Naive thymus-derived CD4-positive, alpha-beta T cell (primary cell): ENCODE data around the gene HES7. TPM values are rescaled to one million over a fixed set of nuclear protein-coding genes. Genes with fewer than 3 reads are reported as not detected.

Source experiments
- ATAC-seq: fragments of 150-1000 bp; cut with Tn5 transposase; 2 replicates; pipeline ENCODE4 v1.10.0; 2021; ENCODE audit warnings: mild to moderate bottlenecking, moderate library complexity
- CTCF ChIA-PET: fragments of 350-600 bp; sonication (Branson Sonifier 250); formaldehyde crosslinking; loops from one replicate; lab custom pipeline; 2021; ENCODE audit warnings: antibody characterized with exemption; lab: Charles Lee
- POLR2A ChIA-PET: fragments of 350-600 bp; sonication (Branson Sonifier 250); formaldehyde crosslinking; loops from one replicate; lab custom pipeline; 2021; ENCODE audit warnings: antibody characterized with exemption, inconsistent platforms; lab: Charles Lee
- DNase-seq, 9 donors: peaks; one replicate each; pipeline versions ENCODE4 v3.0.0 to v3.0.0-alpha.2; 2020 to 2022; ENCODE audit warnings: mixed read lengths in 1 of 9
- H3K27ac ChIP-seq: one replicate; pipeline ENCODE4 v1.7.0; 2013; ENCODE audit warnings: mild to moderate bottlenecking, low read depth, low read length, moderate library complexity
- H3K27me3 ChIP-seq, 2 donors: one replicate each; pipeline ENCODE4 v1.7.0; 2013; ENCODE audit warnings: low read length in 2 of 2, mild to moderate bottlenecking in 2 of 2, moderate library complexity in 2 of 2; ENCODE audit not compliant: control insufficient read depth in 2 of 2, insufficient read depth in 2 of 2
- H3K36me3 ChIP-seq, 3 experiments: 1 replicate in 2 of 3; 2 replicates in 1 of 3; pipeline ENCODE4 v1.7.0; 2013; ENCODE audit warnings: low read length in 3 of 3, mild to moderate bottlenecking in 3 of 3, moderate library complexity in 1 of 3; ENCODE audit not compliant: insufficient read depth in 3 of 3, control insufficient read depth in 2 of 3
- H3K4me1 ChIP-seq, 2 donors: one replicate each; pipeline ENCODE4 v1.7.0; 2013; ENCODE audit warnings: low read length in 2 of 2, mild to moderate bottlenecking in 2 of 2, moderate library complexity in 1 of 2; ENCODE audit not compliant: control insufficient read depth in 2 of 2, insufficient read depth in 2 of 2
- H3K4me3 ChIP-seq: 2 replicates; pipeline ENCODE4 v1.7.0; 2013; ENCODE audit warnings: mild to moderate bottlenecking, low read length
- H3K9me3 ChIP-seq, 3 experiments: 1 replicate in 2 of 3; 2 replicates in 1 of 3; pipeline ENCODE4 v1.7.0; 2013; ENCODE audit warnings: low read length in 3 of 3; ENCODE audit not compliant: control insufficient read depth in 2 of 3
- H3K27ac Mint-ChIP-seq, 9 donors: one replicate each; pipeline ENCODE4 v1.8.0; 2020 to 2022; ENCODE audit warnings: mixed read lengths in 9 of 9, mild to moderate bottlenecking in 8 of 9, moderate library complexity in 5 of 9, inconsistent platforms in 2 of 9
- H3K27me3 Mint-ChIP-seq, 5 donors: one replicate each; pipeline ENCODE4 v1.8.0; 2021 to 2022; ENCODE audit warnings: mixed read lengths in 5 of 5, mild to moderate bottlenecking in 1 of 5
- H3K36me3 Mint-ChIP-seq, 5 donors: one replicate each; pipeline ENCODE4 v1.8.0; 2020 to 2022; ENCODE audit warnings: mixed read lengths in 5 of 5, mild to moderate bottlenecking in 3 of 5, inconsistent platforms in 1 of 5
- H3K4me1 Mint-ChIP-seq, 7 donors: one replicate each; pipeline ENCODE4 v1.8.0; 2020 to 2022; ENCODE audit warnings: mixed read lengths in 7 of 7, mild to moderate bottlenecking in 3 of 7, inconsistent platforms in 1 of 7
- H3K4me3 Mint-ChIP-seq, 10 donors: one replicate each; pipeline ENCODE4 v1.8.0; 2020 to 2022; ENCODE audit warnings: mild to moderate bottlenecking in 10 of 10, mixed read lengths in 10 of 10, moderate library complexity in 6 of 10, inconsistent platforms in 2 of 10
- H3K9me3 Mint-ChIP-seq, 11 donors: one replicate each; pipeline ENCODE4 v1.8.0; 2020 to 2022; ENCODE audit warnings: mixed read lengths in 11 of 11, mild to moderate bottlenecking in 4 of 11, inconsistent platforms in 1 of 11, moderate library complexity in 1 of 11
- intact Hi-C, 2 donors: fragments of 100-400 bp; cut with micrococcal nuclease; formaldehyde crosslinking; loops; one replicate each; pipeline ENCODE4 v1.15.1; 2023
- polyA plus RNA-seq, 2 donors: library from polyadenylated mRNA; unstranded; fragments of 300-500 nt; fragmentation: Illumina TruSeq; gene quantifications; one replicate each; pipeline ENCODE4 v1.2.3, GENCODE V29; 2021
- total RNA-seq, 6 experiments: library from RNA in 5 of 6; stranded (reverse) in 5 of 6; gene quantifications; 1 replicate in 5 of 6; 2 replicates in 1 of 6; pipeline ENCODE4 v1.2.3 and lab custom pipeline; 2021 to 2026

Gene HES7
- total and polyA plus RNA-seq, 7 experiments from 2014 or later, result 0.22 to 0.98 (median 0.41) TPM; not detected in 2

GRCh38 chr17:8153957-8154607 is 30.2 kb upstream of the HES7 start:
- intact Hi-C loops, result loop anchor here (5.0 to 10.0 kb wide), 3 partner anchors 579 to 919 kb away; partner anchors contain the start of genes CD68 (in 1 of the 2), DVL2 (in 1 of the 2) and PHF23 (in 1 of the 2)
- peak overlapping the region in 1 of 10 donors; percentile 92 for H3K4me3 Mint-ChIP-seq
- peaks cover 0 to 12% (median 0%) of the 10 kb centered on the region in 11 donors for H3K9me3 Mint-ChIP-seq
- peak; percentile 89 to 96 (median 94) for DNase-seq
- Histone ChIP-seq H3K27me3 (no peaks in the 10 kb centered on the region), H3K9me3 (no peaks in the 10 kb centered on the region), H3K27ac (peak overlapping the region; percentile 95), H3K36me3 (peaks cover 10 to 20% (median 14%) of the 10 kb centered on the region in 3 experiments), H3K4me1 (peaks cover 62 to 68% of the 10 kb centered on the region in 2 donors), H3K4me3 (peak overlapping the region; percentile 93)
- H3K4me1 Mint-ChIP-seq, result peaks cover 9 to 68% (median 52%) of the 10 kb centered on the region in 7 donors
- H3K27ac Mint-ChIP-seq, result no peak overlapping the region
- ChIA-PET CTCF (interaction anchor here (1.0 kb wide), 1 partner anchor 16 kb away, joined by 4 read pairs; no protein-coding TSS in a partner anchor), POLR2A (interaction anchor here (0.6 to 14.5 kb wide), 13 partner anchors 8 to 135 kb away, joined by 3 to 820 read pairs (median 12); partner anchors contain the start of genes BORCS6, CTC1, PFAS and RANGRF)
- no peaks in the 10 kb centered on the region for H3K27me3 Mint-ChIP-seq
- peak; percentile 23 for ATAC-seq
- peaks cover 0 to 12% (median 5%) of the 10 kb centered on the region in 5 donors for H3K36me3 Mint-ChIP-seq

GRCh38 chr17:8153525-8153956 is 29.6 kb upstream of the HES7 start:
- peak in 6 of 9 donors; percentile 33 to 73 (median 43) for DNase-seq
- H3K4me1 ChIP-seq, result peaks cover 59 to 64% of the 10 kb centered on the region in 2 donors
- POLR2A ChIA-PET, result interaction anchor here (0.8 to 14.5 kb wide), 10 partner anchors 9 to 135 kb away, joined by 3 to 820 read pairs (median 10); partner anchors contain the start of genes BORCS6, CTC1, PFAS and RANGRF
- H3K27me3 ChIP-seq, result no peaks in the 10 kb centered on the region
- peaks cover 10 to 26% (median 16%) of the 10 kb centered on the region in 3 experiments for H3K36me3 ChIP-seq
- ATAC-seq, result no peak
- H3K9me3 Mint-ChIP-seq, result peaks cover 0 to 13% (median 0%) of the 10 kb centered on the region in 11 donors
- intact Hi-C loops, result loop anchor here (5.0 to 10.0 kb wide), 3 partner anchors 579 to 919 kb away; partner anchors contain the start of genes CD68 (in 1 of the 2), DVL2 (in 1 of the 2) and PHF23 (in 1 of the 2)
- CTCF ChIA-PET, result interaction anchor here (0.6 to 1.0 kb wide), 2 partner anchors 15 to 698 kb away, joined by 3 to 4 read pairs; no protein-coding TSS in a partner anchor
- H3K4me3 ChIP-seq, result no peak overlapping the region
- H3K4me1 Mint-ChIP-seq, result peaks cover 4 to 64% (median 47%) of the 10 kb centered on the region in 7 donors
- no peaks in the 10 kb centered on the region for H3K9me3 ChIP-seq
- H3K27ac Mint-ChIP-seq, result peak overlapping the region in 1 of 9 donors; percentile 96
- peak overlapping the region in 5 of 10 donors; percentile 80 to 95 (median 92) for H3K4me3 Mint-ChIP-seq
- H3K36me3 Mint-ChIP-seq, result peaks cover 0 to 9% (median 5%) of the 10 kb centered on the region in 5 donors
- H3K27me3 Mint-ChIP-seq, result no peaks in the 10 kb centered on the region
- peak overlapping the region; percentile 95 for H3K27ac ChIP-seq

- ChIA-PET CTCF (interaction anchor here (0.6 kb wide), 1 partner anchor 697 kb away, joined by 3 read pairs; no protein-coding TSS in a partner anchor), POLR2A (interaction anchor here (0.8 to 14.5 kb wide), 9 partner anchors 9 to 136 kb away, joined by 3 to 820 read pairs (median 12); partner anchors contain the start of genes BORCS6, CTC1, PFAS and RANGRF)
- peaks cover 0 to 16% (median 0%) of the 10 kb centered on the region in 11 donors for H3K9me3 Mint-ChIP-seq
- H3K36me3 Mint-ChIP-seq, result peaks cover 0 to 11% (median 6%) of the 10 kb centered on the region in 5 donors
- H3K27ac Mint-ChIP-seq, result peak overlapping the region in 1 of 9 donors; percentile 96
- ATAC-seq (no peak), DNase-seq (peak in 4 of 9 donors; percentile 24 to 34 (median 29))
- intact Hi-C loops, result loop anchor here (5.0 to 10.0 kb wide), 3 partner anchors 578 to 918 kb away; partner anchors contain the start of genes CD68 (in 1 of the 2), DVL2 (in 1 of the 2) and PHF23 (in 1 of the 2)
- H3K4me3 Mint-ChIP-seq, result peak overlapping the region in 5 of 10 donors; percentile 80 to 95 (median 92)
- Histone ChIP-seq H3K36me3 (peaks cover 11 to 31% (median 21%) of the 10 kb centered on the region in 3 experiments), H3K27me3 (no peaks in the 10 kb centered on the region), H3K9me3 (no peaks in the 10 kb centered on the region), H3K27ac (peak overlapping the region; percentile 95), H3K4me3 (peak overlapping the region; percentile 80), H3K4me1 (peaks cover 56 to 59% of the 10 kb centered on the region in 2 donors)
- H3K4me1 Mint-ChIP-seq, result peaks cover 0 to 64% (median 45%) of the 10 kb centered on the region in 7 donors
- H3K27me3 Mint-ChIP-seq, result no peaks in the 10 kb centered on the region
Measured at GRCh38 chr17:8153031-8153451, 29.1 kb upstream of the HES7 start.

- peak; percentile 65 to 92 (median 71) for DNase-seq
- H3K4me3 ChIP-seq, result peak within 1 kb of the TSS; percentile 80
Measured at GRCh38 chr17:8152112-8152775, 28.3 kb upstream of the HES7 start, which contains the start of gene PER1. Gene PER1, minus strand, starts transcription at chr17:8152404. Its CDS starts 1,698 bp downstream, at chr17:8150706.

GRCh38 chr17:8151641-8152111 is 27.8 kb upstream of the HES7 start:
- POLR2A ChIA-PET, result interaction anchor here (0.8 to 14.5 kb wide), 9 partner anchors 10 to 137 kb away, joined by 3 to 820 read pairs (median 4); partner anchors contain the start of genes BORCS6, CTC1, PFAS and RANGRF
- peak overlapping the region in 2 of 9 donors; percentile 96 to 99 for H3K27ac Mint-ChIP-seq
- no peaks in the 10 kb centered on the region for H3K27me3 ChIP-seq
- peaks cover 24 to 44% (median 34%) of the 10 kb centered on the region in 3 experiments for H3K36me3 ChIP-seq
- intact Hi-C loops, result loop anchor here (1.0 to 10.0 kb wide), 6 partner anchors 12 to 917 kb away; partner anchors contain the start of genes CD68 (in 1 of the 2), DVL2 (in 1 of the 2) and PHF23 (in 1 of the 2)
- H3K27me3 Mint-ChIP-seq, result no peaks in the 10 kb centered on the region
- H3K4me3 ChIP-seq, result peak overlapping the region; percentile 80
- H3K9me3 Mint-ChIP-seq, result peaks cover 0 to 17% (median 0%) of the 10 kb centered on the region in 11 donors
- peaks cover 50 to 53% of the 10 kb centered on the region in 2 donors for H3K4me1 ChIP-seq
- no peaks in the 10 kb centered on the region for H3K9me3 ChIP-seq
- H3K36me3 Mint-ChIP-seq, result peaks cover 0 to 22% (median 11%) of the 10 kb centered on the region in 5 donors
- ATAC-seq (no peak), DNase-seq (peak in 5 of 9 donors; percentile 53 to 62 (median 56))
- CTCF ChIA-PET, result interaction anchor here (0.5 to 1.7 kb wide), 4 partner anchors 12 to 63 kb away, joined by 3 to 11 read pairs (median 3); no protein-coding TSS in a partner anchor
- H3K4me3 Mint-ChIP-seq, result peak overlapping the region in 5 of 10 donors; percentile 86 to 95 (median 92)
- peaks cover 0 to 66% (median 45%) of the 10 kb centered on the region in 7 donors for H3K4me1 Mint-ChIP-seq
- H3K27ac ChIP-seq, result peak overlapping the region; percentile 95

More at GRCh38 chr17:8152112-8152775, 28.3 kb upstream of the HES7 start, which contains the start of gene PER1:
- Histone ChIP-seq H3K4me1 (peaks cover 56 to 59% of the 10 kb centered on the region in 2 donors), H3K36me3 (peaks cover 18 to 39% (median 28%) of the 10 kb centered on the region in 3 experiments), H3K27me3 (no peaks in the 10 kb centered on the region), H3K27ac (peak within 1 kb of the TSS; percentile 95), H3K9me3 (no peaks in the 10 kb centered on the region)
- Mint-ChIP-seq H3K36me3 (peaks cover 0 to 18% (median 8%) of the 10 kb centered on the region in 5 donors), H3K4me1 (peaks cover 0 to 64% (median 45%) of the 10 kb centered on the region in 7 donors), H3K27ac (peak within 1 kb of the TSS in 2 of 9 donors; percentile 96 to 99), H3K9me3 (peaks cover 0 to 16% (median 0%) of the 10 kb centered on the region in 11 donors), H3K27me3 (no peaks in the 10 kb centered on the region), H3K4me3 (peak within 1 kb of the TSS in 5 of 10 donors; percentile 86 to 95 (median 92))
- ATAC-seq, result peak; percentile 29
- POLR2A ChIA-PET, result interaction anchor here (0.9 to 14.5 kb wide), 5 partner anchors 9 to 94 kb away, joined by 3 to 820 read pairs (median 61); partner anchors contain the start of genes BORCS6, CTC1, PFAS and TMEM107
- CTCF ChIA-PET, result interaction anchor here (0.5 kb wide), 1 partner anchor 62 kb away, joined by 3 read pairs; no protein-coding TSS in a partner anchor
- intact Hi-C loops, result loop anchor here (5.0 to 10.0 kb wide), 3 partner anchors 577 to 917 kb away; partner anchors contain the start of genes CD68 (in 1 of the 2), DVL2 (in 1 of the 2) and PHF23 (in 1 of the 2)
